PC-3 (cell line): ENCODE data around the gene HTR1A.

Experiments
- EZH2 ChIP-seq: fragments of 300-600 bp; sonication (generic); IDR thresholded peaks from one replicate; pipeline ENCODE4 v1.6.1; 2017; ENCODE audit warnings: antibody characterized with exemption, mild to moderate bottlenecking, low read length; ENCODE audit not compliant: unreplicated experiment
- EZH2phosphoT487 ChIP-seq: fragments of 300-600 bp; sonication (generic); IDR thresholded peaks from 2 replicates; pipeline ENCODE4 v1.6.1; 2018; ENCODE audit warnings: mild to moderate bottlenecking, antibody characterized with exemption, low read length, borderline replicate concordance
- TF ChIP-seq, protein P1 (sequence below): fragments of 300-600 bp; sonication (generic); conservative IDR thresholded peaks from 2 replicates; pipeline ENCODE4 v1.5.1; 2017; ENCODE audit warnings: antibody characterized with exemption, low read depth, mild to moderate bottlenecking, low read length

DNA sequence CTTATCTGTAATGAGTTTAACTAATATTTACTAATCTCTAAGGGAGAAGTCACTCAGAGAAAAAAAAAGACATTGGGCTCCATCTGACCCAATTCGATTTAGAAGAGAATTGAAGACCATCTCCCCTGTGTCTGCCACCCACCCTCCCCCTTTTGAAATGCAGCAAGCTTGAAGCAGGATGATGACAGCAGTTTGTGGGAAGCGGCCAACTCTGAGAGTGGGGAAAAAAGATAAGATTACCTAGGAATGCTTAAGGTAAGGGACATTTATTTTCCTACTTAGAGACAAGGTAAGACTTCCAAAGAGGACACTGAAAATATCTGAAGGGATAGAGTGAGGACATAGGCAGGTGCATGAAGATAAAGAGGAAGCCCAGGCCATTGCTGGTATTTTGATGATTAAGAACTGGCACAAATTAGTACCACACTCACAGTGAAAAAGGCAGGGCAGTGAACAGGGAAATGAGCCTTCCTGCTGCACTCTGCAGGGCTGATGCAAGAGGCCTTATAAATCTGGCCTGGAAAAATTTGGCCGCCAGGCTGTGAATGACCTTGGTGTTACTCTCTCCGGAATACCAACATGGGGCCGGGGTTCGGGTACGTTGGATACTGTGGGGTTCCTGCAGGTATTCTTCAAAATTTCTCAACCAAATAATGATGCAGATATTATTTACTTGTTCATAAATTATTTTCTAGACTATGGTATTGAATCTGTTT lies 42.3 kb downstream of the HTR1A start:
- TF ChIP-seq, protein P1, sequence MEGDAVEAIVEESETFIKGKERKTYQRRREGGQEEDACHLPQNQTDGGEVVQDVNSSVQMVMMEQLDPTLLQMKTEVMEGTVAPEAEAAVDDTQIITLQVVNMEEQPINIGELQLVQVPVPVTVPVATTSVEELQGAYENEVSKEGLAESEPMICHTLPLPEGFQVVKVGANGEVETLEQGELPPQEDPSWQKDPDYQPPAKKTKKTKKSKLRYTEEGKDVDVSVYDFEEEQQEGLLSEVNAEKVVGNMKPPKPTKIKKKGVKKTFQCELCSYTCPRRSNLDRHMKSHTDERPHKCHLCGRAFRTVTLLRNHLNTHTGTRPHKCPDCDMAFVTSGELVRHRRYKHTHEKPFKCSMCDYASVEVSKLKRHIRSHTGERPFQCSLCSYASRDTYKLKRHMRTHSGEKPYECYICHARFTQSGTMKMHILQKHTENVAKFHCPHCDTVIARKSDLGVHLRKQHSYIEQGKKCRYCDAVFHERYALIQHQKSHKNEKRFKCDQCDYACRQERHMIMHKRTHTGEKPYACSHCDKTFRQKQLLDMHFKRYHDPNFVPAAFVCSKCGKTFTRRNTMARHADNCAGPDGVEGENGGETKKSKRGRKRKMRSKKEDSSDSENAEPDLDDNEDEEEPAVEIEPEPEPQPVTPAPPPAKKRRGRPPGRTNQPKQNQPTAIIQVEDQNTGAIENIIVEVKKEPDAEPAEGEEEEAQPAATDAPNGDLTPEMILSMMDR: no peak
- no peak for TF ChIP-seq EZH2phosphoT487
- TF ChIP-seq EZH2: no peak
